Brain pericyte (primary cell): ENCODE measurements around the gene AFAP1.

Experiments
- DNase-seq: peaks from one replicate; pipeline ENCODE4 v3.0.0-alpha.2; 2012; ENCODE audit warnings: low read depth, low spot score

AFAP1 gene

GRCh38 chr4:7915875-7916242 is 23.8 kb downstream of the AFAP1 start:
- DNase-seq, result no peak

GRCh38 chr4:7912826-7913225 is 26.8 kb downstream of the AFAP1 start:
- DNase-seq, result no peak

GRCh38 chr4:7910952-7911578 is 28.6 kb downstream of the AFAP1 start:
- no peak for DNase-seq

GRCh38 chr4:7910263-7910896 is 29.3 kb downstream of the AFAP1 start:
- DNase-seq, result no peak

- no peak for DNase-seq
Measured at GRCh38 chr4:7909463-7910262, 30.0 kb downstream of the AFAP1 start.

GRCh38 chr4:7908668-7909067 is 31.0 kb downstream of the AFAP1 start:
- no peak for DNase-seq

- no peak for DNase-seq
Measured at GRCh38 chr4:7907142-7907541, 32.5 kb downstream of the AFAP1 start.

- DNase-seq, result no peak
Measured at GRCh38 chr4:7906171-7906701, 33.4 kb downstream of the AFAP1 start.

GRCh38 chr4:7904952-7905915 is 34.4 kb downstream of the AFAP1 start:
- DNase-seq, result no peak

GRCh38 chr4:7903791-7904516 is 35.7 kb downstream of the AFAP1 start:
- DNase-seq, result no peak

GRCh38 chr4:7902826-7903225 is 36.8 kb downstream of the AFAP1 start:
- DNase-seq, result no peak

- no peak for DNase-seq
Measured at GRCh38 chr4:7902101-7902553, 37.5 kb downstream of the AFAP1 start.

GRCh38 chr4:7901311-7901885 is 38.3 kb downstream of the AFAP1 start:
- no peak for DNase-seq

- DNase-seq, result no peak
Measured at GRCh38 chr4:7900334-7900909, 39.2 kb downstream of the AFAP1 start.

GRCh38 chr4:7899184-7899869 is 40.3 kb downstream of the AFAP1 start:
- no peak for DNase-seq

- no peak for DNase-seq
Measured at GRCh38 chr4:7898385-7898784, 41.3 kb downstream of the AFAP1 start.

- DNase-seq, result no peak
Measured at GRCh38 chr4:7897811-7898210, 41.9 kb downstream of the AFAP1 start.

GRCh38 chr4:7894677-7895181 is 44.9 kb downstream of the AFAP1 start:
- DNase-seq, result no peak

- DNase-seq, result no peak
Measured at GRCh38 chr4:7894098-7894676, 45.5 kb downstream of the AFAP1 start.
